Measurements from ENCODE around the gene CASR.

DNA sequence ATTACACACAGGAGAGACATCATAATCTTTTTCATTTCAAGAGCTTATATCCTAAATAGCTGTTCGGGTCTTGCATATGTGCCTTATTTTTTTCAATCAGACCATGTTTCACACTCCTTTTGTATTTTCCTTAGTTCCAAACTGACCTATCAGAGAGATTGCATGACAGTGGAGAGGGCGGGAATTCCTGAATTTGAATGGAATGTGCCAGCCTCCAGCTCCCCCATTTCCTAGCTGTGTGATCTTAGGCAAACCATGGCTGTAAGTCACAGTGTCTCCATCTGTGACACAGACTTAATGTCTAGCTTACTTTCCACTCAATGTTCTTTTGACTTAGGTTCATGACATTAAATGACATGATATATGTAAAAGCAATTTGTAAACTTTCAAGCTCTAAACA lies 79.6 kb downstream of the CASR start:
- TF ChIP-seq, protein P1, sequence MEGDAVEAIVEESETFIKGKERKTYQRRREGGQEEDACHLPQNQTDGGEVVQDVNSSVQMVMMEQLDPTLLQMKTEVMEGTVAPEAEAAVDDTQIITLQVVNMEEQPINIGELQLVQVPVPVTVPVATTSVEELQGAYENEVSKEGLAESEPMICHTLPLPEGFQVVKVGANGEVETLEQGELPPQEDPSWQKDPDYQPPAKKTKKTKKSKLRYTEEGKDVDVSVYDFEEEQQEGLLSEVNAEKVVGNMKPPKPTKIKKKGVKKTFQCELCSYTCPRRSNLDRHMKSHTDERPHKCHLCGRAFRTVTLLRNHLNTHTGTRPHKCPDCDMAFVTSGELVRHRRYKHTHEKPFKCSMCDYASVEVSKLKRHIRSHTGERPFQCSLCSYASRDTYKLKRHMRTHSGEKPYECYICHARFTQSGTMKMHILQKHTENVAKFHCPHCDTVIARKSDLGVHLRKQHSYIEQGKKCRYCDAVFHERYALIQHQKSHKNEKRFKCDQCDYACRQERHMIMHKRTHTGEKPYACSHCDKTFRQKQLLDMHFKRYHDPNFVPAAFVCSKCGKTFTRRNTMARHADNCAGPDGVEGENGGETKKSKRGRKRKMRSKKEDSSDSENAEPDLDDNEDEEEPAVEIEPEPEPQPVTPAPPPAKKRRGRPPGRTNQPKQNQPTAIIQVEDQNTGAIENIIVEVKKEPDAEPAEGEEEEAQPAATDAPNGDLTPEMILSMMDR (IDR thresholded peaks at IDR 0.05; ENCODE audit: low read length): no peak
- TF ChIP-seq EZH2 (IDR thresholded peaks at IDR 0.05; ENCODE audit: borderline replicate concordance, low read length): no peak

Measured in OCI-LY1 (cell line).